Stomach (tissue), 4 donors: Measurements from ENCODE around the gene MDM2.

Experiments
- CTCF ChIP-seq, 7 experiments: fragments of 450-650 bp in 4 of 7; fragments of 200-600 bp in 3 of 7; sonication (generic) in 3 of 7; IDR thresholded peaks; one replicate each; pipeline ENCODE4 v1.5.1; 2016 to 2019; ENCODE audit warnings: antibody characterized with exemption in 7 of 7, control low read depth in 2 of 7, mild to moderate bottlenecking in 1 of 7
- POLR2AphosphoS5 ChIP-seq, 3 donors: sonication (generic); formaldehyde crosslinking; IDR thresholded peaks; one replicate each; pipeline ENCODE4 v1.6.1; 2016; ENCODE audit warnings: antibody characterized with exemption in 3 of 3

DNA sequence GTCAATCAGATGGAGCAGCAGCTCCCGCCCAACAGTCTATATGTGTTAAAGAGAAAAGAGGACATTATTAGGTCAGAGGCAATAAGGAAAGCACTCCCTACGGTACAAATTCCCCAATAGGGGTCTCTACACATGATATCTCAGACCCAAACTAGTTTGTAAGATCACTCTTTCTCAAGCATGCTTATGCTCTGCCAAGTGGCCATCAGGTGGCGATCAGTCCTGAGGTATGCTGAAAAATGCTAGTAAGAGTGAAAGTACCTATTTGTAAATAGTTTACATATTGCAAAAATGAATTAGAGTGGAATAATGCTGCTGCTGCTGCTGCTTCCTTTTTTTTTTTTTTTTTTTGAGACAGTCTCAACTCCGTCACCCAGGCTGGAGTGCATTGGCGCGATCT, 63.9 kb downstream of the MDM2 start:
- TF ChIP-seq CTCF (IDR thresholded peaks at IDR 0.05) (no peak), POLR2AphosphoS5 (IDR thresholded peaks at IDR 0.05) (no peak)
